A549 (cell line): ENCODE measurements around the gene HOXD10.

Experiments
- CBX8 ChIP-seq: fragments of 200-600 bp; sonication (generic); IDR thresholded peaks from 2 replicates; pipeline ENCODE4 v1.6.1; 2016
- CTCF ChIP-seq: fragments of >200 bp; sonication (Bioruptor Twin); formaldehyde crosslinking; IDR thresholded peaks from 3 replicates; pipeline ENCODE4 v1.5.1; 2016

- TF ChIP-seq CTCF (no peak), CBX8 (no peak)
These were observed 46.5 kb downstream of the HOXD10 start for GRCh38 chr2:176162911-176163671.
